ENCODE data around the gene SLC9A9. TPM values are rescaled to one million over a fixed set of nuclear protein-coding genes. Genes with fewer than 3 reads are reported as not detected.

SLC9A9 gene
- total RNA-seq, 1 donor from 2014 or later = 0.22 TPM

DNA sequence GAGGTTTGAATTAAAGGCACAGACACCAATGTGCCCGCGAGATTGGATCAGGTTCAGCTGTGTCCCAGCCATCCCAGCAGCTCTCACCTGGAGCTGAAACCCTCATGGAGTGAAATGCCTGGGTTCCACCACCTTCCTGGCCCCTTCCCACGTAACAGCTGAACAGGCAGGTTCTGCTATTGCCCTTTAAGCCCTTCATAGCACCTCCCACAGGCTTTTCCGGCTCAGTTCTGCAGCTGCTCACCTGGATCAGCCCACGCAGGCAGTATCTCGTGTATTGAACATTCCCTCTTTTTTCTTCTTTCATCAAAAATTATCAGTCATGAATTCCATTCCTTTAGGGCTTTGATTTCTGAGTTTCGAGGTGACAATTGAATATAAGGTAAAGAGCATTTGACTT is 129.8 kb downstream of the SLC9A9 start:
- Histone ChIP-seq H4K20me1 (ENCODE audit: low read depth) (no peaks in the 10 kb centered on the region), H3K9ac (no peak overlapping the region), H3K9me3 (ENCODE audit: low read depth) (no peaks in the 10 kb centered on the region), H3K27me3 (no peaks in the 10 kb centered on the region), H3K4me3 (no peak overlapping the region), H3F3A (ENCODE audit: low read depth) (peaks cover 11% of the 10 kb centered on the region), H2AFZ (replicated peaks) (no peak overlapping the region), H3K27ac (no peak overlapping the region), H3K79me2 (ENCODE audit: low read depth) (no peaks in the 10 kb centered on the region), H3K4me1 (peaks cover 32% of the 10 kb centered on the region), H3K36me3 (no peaks in the 10 kb centered on the region), H3K4me2 (peak overlapping the region; percentile 61)
- Mint-ChIP-seq H3K4me1 (peaks cover 6% of the 10 kb centered on the region), H3K27ac (no peak overlapping the region), H3K36me3 (no peaks in the 10 kb centered on the region), H3K4me3 (no peak overlapping the region), H3K27me3 (ENCODE audit: insufficient read depth, low read depth) (no peaks in the 10 kb centered on the region), H3K9me3 (no peaks in the 10 kb centered on the region)
- DNase-seq (ENCODE audit: low spot score) = no peak
- no peak for TF ChIP-seq EZH2 (IDR thresholded peaks at IDR 0.05)
- no peak for TF ChIP-seq EZH2phosphoT487 (IDR thresholded peaks at IDR 0.05)
- TF ChIP-seq, protein P1, sequence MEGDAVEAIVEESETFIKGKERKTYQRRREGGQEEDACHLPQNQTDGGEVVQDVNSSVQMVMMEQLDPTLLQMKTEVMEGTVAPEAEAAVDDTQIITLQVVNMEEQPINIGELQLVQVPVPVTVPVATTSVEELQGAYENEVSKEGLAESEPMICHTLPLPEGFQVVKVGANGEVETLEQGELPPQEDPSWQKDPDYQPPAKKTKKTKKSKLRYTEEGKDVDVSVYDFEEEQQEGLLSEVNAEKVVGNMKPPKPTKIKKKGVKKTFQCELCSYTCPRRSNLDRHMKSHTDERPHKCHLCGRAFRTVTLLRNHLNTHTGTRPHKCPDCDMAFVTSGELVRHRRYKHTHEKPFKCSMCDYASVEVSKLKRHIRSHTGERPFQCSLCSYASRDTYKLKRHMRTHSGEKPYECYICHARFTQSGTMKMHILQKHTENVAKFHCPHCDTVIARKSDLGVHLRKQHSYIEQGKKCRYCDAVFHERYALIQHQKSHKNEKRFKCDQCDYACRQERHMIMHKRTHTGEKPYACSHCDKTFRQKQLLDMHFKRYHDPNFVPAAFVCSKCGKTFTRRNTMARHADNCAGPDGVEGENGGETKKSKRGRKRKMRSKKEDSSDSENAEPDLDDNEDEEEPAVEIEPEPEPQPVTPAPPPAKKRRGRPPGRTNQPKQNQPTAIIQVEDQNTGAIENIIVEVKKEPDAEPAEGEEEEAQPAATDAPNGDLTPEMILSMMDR (IDR thresholded peaks at IDR 0.05) = no peak

DNA sequence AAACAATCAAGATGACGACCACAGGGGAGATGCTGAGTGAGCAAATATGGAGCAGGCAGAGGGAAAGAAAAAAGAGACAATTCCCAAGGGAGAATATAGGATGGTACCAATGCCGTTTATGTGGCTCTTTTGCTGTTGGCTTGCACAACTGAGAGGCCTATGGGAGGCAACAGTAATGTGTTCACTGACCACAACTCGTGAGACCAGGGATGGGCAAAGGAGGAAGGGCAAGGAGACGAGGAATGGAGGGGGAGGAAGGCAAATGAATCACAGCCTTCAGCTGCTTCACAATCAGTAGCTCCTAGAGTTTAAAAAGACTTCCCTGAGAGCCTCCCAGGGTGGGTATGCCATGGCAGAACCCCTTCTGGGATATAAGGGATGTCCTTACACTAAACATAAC is 131.5 kb downstream of the SLC9A9 start:
- no peak for DNase-seq (ENCODE audit: low spot score)
- Histone ChIP-seq H3K27ac (no peak overlapping the region), H3K9ac (no peak overlapping the region), H3K4me3 (no peak overlapping the region), H2AFZ (replicated peaks) (no peak overlapping the region), H3K4me1 (peaks cover 32% of the 10 kb centered on the region), H3K9me3 (ENCODE audit: low read depth) (no peaks in the 10 kb centered on the region), H3K79me2 (ENCODE audit: low read depth) (no peaks in the 10 kb centered on the region), H3F3A (ENCODE audit: low read depth) (peaks cover 19% of the 10 kb centered on the region), H3K36me3 (no peaks in the 10 kb centered on the region), H4K20me1 (ENCODE audit: low read depth) (no peaks in the 10 kb centered on the region), H3K27me3 (no peaks in the 10 kb centered on the region), H3K4me2 (no peak overlapping the region)
- H3K4me3 Mint-ChIP-seq = no peak overlapping the region
- peaks cover 6% of the 10 kb centered on the region for H3K4me1 Mint-ChIP-seq
- no peaks in the 10 kb centered on the region for H3K27me3 Mint-ChIP-seq (ENCODE audit: insufficient read depth, low read depth)
- TF ChIP-seq EZH2phosphoT487 (IDR thresholded peaks at IDR 0.05) (no peak), EZH2 (IDR thresholded peaks at IDR 0.05) (no peak)
- TF ChIP-seq, protein P1 (IDR thresholded peaks at IDR 0.05) = no peak
- H3K9me3 Mint-ChIP-seq = no peaks in the 10 kb centered on the region
- H3K36me3 Mint-ChIP-seq = no peaks in the 10 kb centered on the region
- H3K27ac Mint-ChIP-seq = no peak overlapping the region

DNA sequence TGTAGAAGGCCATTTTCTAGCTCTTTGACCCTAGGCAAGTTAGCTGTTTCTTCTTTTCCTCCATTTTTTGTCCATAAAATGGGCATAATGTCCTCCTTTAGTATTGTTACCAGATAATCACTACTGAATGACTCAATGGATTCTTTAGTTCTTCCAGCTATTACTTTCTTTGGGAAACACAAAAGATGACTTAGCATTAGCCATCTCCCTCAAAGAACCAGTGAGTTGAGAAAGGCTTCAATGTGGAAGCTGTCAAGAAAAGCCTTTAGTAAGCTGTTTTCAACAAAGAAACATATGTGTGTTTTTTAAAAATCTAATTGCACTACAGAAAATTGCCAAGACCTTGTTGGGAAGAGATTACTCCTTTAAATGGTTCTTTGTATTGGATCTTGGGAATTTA is 135.7 kb downstream of the SLC9A9 start:
- DNase-seq (ENCODE audit: low spot score) = no peak
- H3K27ac ChIP-seq = peak overlapping the region; percentile 75
- no peaks in the 10 kb centered on the region for H3K9me3 ChIP-seq (ENCODE audit: low read depth)
- no peaks in the 10 kb centered on the region for H4K20me1 ChIP-seq (ENCODE audit: low read depth)
- Mint-ChIP-seq H3K4me3 (no peak overlapping the region), H3K36me3 (no peaks in the 10 kb centered on the region), H3K27me3 (ENCODE audit: insufficient read depth, low read depth) (no peaks in the 10 kb centered on the region), H3K9me3 (no peaks in the 10 kb centered on the region), H3K4me1 (peaks cover 12% of the 10 kb centered on the region), H3K27ac (no peak overlapping the region)
- no peak overlapping the region for H2AFZ ChIP-seq (replicated peaks)
- no peaks in the 10 kb centered on the region for H3K36me3 ChIP-seq
- peaks cover 8% of the 10 kb centered on the region for H3F3A ChIP-seq (ENCODE audit: low read depth)
- no peaks in the 10 kb centered on the region for H3K27me3 ChIP-seq
- H3K79me2 ChIP-seq (ENCODE audit: low read depth) = no peaks in the 10 kb centered on the region
- peaks cover 19% of the 10 kb centered on the region for H3K4me1 ChIP-seq
- TF ChIP-seq EZH2 (IDR thresholded peaks at IDR 0.05) (no peak), EZH2phosphoT487 (IDR thresholded peaks at IDR 0.05) (no peak)
- TF ChIP-seq, protein P1 (IDR thresholded peaks at IDR 0.05) = no peak
- H3K4me3 ChIP-seq = no peak overlapping the region
- no peak overlapping the region for H3K9ac ChIP-seq
- no peak overlapping the region for H3K4me2 ChIP-seq

Measured in neural progenitor cell (in vitro differentiated cells).